Fibroblast of skin of abdomen (primary cell): ENCODE results near the gene LHX5. TPM values are rescaled to one million over a fixed set of nuclear protein-coding genes. Genes with fewer than 3 reads are reported as not detected.
"Not testable (repeated sequence)": the region's sequence is repeated elsewhere in the genome, so short reads cannot be mapped to it uniquely, and the experiment has no call there.

Source experiments
- DNase-seq: peaks from one replicate; pipeline ENCODE4 v3.0.0-alpha.2; 2013
- polyA plus RNA-seq, 2 experiments: library from polyadenylated mRNA; unstranded; fragments of 120-200 nt; gene quantifications; one replicate each; pipeline ENCODE4 v1.2.1, GENCODE V29; 2013; ENCODE audit not compliant: insufficient read length in 2 of 2

LHX5 gene
- not detected for polyA plus RNA-seq (2013, experiment 1 of 2; ENCODE audit: insufficient read length)
- not detected for polyA plus RNA-seq (2013, experiment 2 of 2; ENCODE audit: insufficient read length)

DNA sequence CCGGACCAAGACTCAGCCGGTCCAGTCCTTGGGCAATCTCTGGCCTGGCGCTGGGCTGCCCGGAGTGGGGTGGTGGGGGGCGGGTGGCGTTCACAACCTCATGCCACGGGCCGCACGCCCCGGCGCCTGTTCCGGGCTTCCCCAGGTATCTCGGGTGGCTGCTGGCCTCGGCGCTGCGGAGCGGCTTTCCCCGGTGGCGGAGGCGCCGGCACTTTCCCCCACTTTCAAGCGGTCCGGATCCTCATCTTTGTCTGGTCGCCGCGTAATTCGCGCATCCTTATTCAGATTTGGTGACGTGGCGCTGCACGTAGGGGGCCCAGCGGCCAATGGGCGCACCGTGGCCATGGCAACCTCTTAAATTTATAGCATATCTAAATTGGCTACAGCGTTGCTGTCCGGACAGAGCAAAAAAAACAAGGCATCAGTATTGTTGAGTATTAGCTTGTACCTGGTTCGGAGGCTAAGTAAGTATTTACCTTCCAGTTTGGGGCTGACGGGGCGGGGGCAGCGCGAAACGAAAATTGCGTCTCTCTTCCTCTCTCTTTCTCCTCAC, at the start of gene LHX5:
Gene LHX5 (minus strand): TSS at position 253 of the 553 bp plus-strand sequence. CDS start 373 bp downstream, outside the sequence.
- no peak for DNase-seq

GRCh38 chr12:113519464-113520307, 48.0 kb upstream of the LHX5 start:
- DNase-seq = no peak

DNA sequence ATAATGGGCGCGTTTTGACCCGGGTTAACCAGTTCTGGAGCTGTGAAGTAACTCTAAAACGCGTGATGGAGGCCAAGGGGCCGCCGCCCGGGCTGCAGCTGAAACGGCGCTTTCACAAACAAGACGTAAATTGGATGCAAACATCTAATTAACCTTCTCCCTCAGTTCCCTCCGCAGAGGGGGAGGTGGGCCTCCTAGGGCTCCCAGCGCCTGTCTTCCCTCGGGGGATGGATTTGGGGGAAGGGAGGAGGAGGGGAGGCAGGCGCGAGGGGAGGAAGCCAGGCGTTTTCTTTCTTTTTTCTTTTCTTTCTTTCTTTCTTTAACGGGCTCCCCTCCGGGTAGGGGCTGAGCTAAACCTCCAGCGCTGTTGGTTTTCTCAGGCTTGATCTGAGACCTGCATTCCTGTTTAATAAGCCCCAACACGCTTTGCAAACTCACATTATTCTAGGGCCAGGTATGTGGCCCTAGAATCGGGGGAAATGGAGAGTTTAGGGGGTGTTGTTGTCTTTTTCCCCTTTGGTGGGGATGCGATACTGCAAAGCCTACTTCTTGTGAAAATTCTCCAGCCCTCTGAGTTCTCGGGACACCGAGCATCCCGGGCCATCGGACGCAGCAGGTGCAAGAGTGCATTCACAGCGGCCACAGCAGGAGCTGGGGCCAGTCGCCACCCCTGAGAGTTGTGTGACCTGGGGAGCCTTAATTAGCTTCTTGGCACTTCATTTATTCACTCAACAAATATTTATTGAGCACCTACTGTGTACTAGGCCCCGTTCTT, 43.6 kb upstream of the LHX5 start:
- DNase-seq = no peak

DNA sequence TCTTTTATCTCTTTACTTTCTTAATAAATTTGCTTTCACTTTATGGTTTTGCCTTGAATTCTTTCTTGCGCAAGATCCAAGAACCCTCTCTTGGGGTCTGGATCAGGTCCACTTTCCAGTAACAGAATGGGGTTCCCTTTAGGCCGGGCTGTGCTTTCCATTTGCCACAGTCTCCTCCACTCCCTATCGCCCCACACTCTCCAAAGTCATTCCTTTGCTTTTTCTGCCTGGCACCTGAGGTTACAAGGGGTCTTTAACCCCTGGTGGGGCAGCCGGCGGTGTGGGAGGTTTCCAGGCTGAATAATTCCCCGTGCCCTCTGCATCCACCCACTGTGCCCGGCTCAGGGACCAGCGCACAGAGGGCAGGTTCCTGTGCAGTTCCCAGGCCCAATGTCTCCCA, 42.9 kb upstream of the LHX5 start:
- no peak for DNase-seq

DNA sequence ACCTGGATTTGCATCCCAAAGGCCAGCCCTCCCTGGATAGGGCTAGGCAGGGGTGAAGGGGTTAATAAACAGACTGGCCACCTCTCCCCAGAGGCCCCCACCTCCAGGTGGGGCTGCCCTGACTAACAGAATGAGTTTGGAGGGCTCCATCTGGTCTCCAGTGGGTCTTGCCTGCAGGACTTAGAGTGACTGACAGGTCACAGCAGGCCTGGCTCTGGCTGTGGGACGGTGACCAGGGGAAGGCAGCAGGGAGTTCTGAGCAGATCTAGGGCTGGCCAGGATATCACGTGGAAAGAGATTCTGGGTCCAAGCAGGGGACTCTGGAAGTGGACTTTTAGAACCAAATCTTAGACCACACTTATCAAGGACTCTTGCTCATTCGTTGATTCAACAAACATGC, 40.9 kb upstream of the LHX5 start:
- DNase-seq = no peak

DNA sequence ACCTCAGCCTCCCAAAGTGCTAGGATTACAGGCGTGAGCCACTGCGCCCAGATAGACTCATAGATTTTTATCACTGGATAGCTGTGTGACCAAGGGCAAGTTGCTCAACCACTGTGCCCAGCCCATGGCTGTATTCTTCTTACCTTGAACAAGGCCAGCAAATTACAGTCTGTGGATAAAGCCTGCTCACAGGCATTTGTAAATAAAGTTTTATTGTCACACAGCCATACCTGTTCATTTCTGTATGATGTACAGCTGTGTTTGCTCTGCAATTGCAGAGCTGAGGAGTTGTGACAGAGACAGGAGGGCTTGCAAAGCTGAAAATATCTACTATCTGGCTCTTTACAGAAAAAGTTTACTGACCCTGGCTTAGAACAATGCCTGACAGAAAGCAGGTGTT, 35.2 kb upstream of the LHX5 start:
- DNase-seq = no peak

GRCh38 chr12:113505941-113506340, 34.3 kb upstream of the LHX5 start:
- DNase-seq = no peak

- DNase-seq = no peak
These were observed 33.2 kb upstream of the LHX5 start for GRCh38 chr12:113504917-113505316.

DNA sequence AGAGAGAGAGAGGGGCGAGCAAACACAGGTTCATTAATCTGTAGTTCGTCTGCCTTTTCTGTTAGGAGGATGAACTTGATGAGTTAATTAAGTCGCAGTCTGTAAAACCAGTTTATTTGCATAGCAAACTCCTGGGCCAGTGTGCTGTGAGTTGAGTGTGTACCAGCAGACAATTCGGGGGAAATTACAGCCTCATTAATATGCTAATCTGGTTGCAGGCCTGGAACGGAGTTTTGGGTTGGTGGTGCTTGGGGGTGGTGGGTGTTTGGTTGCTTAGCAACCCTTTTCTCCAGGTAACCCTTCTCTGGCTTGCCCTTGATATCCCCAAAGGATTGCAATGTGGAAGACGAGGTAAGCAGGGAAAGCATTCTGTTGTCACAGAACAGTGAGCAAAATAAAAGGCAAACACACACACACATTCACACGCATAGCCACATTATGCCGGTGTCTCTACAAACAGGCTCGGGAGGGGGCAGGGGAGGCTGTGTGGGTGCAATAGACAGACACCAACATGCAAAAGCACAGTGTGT, 29.2 kb upstream of the LHX5 start:
- no peak for DNase-seq

DNA sequence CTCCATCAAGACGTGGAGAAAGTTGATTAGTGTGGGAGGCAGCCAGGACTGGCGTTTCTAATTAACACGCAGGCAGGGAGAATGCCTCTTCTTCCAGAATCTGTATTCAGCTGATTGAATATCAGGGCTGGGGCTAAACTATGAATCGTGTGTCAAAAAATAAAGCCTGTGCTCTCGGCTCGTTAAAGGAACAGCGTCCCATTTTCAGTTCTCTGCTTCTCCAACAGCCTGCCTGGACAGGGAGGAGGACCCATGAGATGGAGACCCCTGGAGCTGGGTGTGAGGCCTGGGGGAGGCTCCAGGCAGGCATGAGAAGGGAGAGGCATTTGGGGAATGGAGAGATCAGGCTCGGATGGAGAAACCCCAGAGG, 28.6 kb upstream of the LHX5 start:
- DNase-seq = no peak

GRCh38 chr12:113498490-113498889, 26.8 kb upstream of the LHX5 start:
- DNase-seq = no peak

GRCh38 chr12:113497693-113498092, 26.0 kb upstream of the LHX5 start:
- DNase-seq = no peak

- not testable (repeated sequence) for DNase-seq
These were observed 24.3 kb upstream of the LHX5 start for GRCh38 chr12:113495941-113496340.

DNA sequence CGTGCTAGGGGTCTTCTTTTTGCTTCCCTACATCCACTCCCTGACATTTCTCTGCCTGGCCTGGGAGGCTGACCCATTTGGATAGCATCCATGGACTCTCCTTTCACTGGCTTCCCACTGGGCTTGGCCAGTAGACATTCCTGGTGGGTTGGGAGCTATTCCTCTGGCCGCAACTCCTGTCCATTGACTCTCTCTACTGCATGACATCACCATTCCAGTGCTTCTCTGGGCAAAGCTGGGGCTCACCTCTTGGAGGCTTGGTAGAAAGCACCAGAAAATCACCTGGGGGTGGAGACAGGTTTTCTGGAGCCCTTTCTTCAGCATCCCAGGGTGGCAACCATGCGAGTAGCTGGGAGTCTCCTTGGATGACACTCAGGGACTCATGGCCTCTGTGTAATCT, 16.7 kb upstream of the LHX5 start:
- DNase-seq = no peak

- DNase-seq = no peak
These were observed 15.1 kb upstream of the LHX5 start for GRCh38 chr12:113486722-113487121.

GRCh38 chr12:113485330-113485729, 13.7 kb upstream of the LHX5 start:
- DNase-seq = no peak

DNA sequence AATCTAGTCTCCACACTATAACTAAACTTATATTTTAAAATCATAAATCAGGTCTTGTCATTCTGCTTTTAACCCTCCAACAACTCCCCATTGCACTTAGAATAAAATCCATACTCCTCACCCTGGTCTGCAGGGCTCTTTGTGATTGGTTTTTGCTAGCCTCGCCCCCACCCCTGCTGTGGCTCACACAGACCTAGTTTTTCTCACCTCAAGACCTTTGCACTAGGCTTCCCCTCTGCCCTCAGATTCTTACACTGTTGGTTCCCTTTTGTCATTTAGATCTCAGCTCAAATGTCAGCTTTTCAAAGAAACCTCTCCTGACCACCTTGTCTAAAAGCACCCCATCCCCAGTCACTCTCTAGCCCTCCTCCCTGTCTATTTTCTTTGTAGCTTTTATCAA, 10.7 kb upstream of the LHX5 start:
- no peak for DNase-seq

- no peak for DNase-seq
These were observed 8.8 kb upstream of the LHX5 start for GRCh38 chr12:113480336-113480971.

DNA sequence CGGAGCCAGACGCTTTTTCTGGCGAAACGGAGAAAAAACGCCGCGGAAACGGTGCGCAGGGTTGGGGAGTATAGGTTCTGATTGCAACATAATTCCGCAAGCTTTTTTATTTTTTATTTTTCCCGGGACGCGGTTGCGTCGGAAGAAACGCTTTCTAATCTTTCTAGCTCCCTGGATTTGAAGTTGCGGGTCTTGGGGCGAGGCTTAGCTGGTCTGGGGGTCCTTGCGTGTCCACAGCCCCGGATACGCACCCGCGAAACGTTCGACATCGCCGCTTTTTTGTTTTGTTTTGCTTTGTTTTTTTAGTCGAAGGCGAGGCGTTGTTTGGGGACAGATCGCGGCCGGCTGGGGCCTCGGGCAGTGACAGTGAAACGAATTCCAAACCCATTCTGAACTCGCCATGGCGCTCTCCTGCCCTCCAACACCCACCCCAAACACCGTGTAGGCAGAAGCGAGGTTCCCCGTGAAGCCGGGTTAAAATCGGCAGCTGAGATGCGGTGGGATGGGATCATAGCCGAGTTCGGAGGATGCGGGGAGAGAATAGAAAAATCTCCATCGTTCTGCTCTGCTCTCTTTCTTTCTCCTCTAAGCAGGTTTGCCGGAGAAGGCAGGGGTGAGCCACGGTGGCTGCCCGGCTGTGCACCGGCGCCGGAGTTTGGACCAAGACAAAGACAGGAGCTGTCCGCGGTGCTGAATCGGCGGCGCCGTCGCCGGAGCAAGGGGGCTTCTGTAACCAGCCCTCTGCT, 8.1 kb upstream of the LHX5 start:
- peak; percentile 32 for DNase-seq

DNA sequence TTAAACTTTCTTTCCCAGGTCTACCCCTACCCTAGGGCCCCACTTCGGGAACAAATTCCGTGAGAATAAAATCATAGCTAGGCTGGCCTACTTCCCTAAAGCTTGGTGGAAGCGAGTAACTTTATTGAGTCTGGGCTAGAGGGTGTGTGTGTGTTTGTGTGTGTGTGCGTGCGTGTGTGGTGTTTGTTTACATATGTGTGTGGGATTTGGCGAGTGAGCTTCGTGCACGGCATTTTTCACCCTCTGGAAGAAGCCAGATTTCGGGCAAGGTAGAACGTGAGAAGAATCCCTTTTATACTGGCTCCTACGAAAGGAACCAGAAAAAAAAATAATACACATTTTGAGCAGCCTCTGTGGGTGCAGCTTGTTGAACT, 7.5 kb upstream of the LHX5 start:
- DNase-seq = no peak

GRCh38 chr12:113478351-113479011, 6.8 kb upstream of the LHX5 start:
- DNase-seq = no peak

DNA sequence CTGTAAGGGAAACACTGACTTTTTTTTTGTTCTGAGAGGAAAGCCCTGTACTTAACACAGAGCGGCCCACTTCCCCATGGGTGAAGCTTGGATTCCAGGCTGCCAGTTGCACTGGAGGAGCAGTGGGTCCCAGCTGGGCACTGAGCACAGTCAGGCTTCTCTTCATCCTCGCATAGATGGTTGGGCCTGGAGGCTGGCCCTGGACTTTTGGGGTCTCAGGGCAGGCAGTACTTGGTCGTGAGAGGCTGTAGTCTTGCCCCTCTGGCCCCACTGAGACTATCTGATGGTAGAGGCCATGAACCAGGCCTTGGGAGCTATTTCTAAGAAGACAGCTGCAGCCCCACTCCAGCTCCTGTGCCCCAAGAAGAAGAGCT, 6.2 kb upstream of the LHX5 start:
- no peak for DNase-seq
